ENCODE results near the gene RHOJ. TPM values are rescaled to one million over a fixed set of nuclear protein-coding genes. Genes with fewer than 3 reads are reported as not detected.

The RHOJ gene
- total RNA-seq, 2 donors from 2014 or later: not detected

DNA sequence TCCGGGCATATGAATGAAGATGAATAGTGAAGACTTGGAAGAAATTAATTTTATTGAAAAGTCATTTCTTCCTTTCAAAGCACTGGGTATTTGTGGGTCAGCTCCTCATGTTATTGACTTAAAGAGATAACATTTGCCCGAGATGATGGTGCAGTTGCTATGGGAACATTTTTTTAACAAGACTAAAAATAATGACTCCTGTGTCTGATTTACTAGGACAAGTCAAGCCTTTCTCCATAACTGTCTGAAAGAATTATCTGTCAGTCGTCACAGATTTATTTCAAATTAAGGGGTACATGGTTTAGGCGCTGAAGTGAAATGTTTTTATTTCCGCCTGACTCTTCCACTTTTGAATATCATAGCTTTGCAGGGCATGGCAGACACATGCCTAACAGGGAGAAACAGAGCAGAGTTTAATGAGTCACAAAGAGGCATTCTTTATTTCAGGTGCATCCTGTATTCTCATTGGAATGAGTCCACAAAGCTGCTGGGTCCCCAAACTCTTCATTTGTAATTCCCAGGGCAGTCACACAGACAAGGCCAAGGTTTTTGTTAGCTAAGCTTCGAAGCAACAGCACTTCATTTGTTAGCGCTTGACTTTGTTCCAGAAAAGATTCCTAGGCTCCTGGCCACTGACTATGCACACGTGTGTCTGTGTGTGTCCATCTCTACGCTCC is 118.8 kb downstream of the RHOJ start:
- Histone ChIP-seq H3K36me3 (ENCODE audit: control insufficient read depth, insufficient read depth, low read length) (no peaks in the 10 kb centered on the region), H3K9ac (ENCODE audit: extremely low read depth, low read length, poor library complexity, severe bottlenecking) (no peak overlapping the region), H3K9me3 (ENCODE audit: control insufficient read depth, low read length) (no peaks in the 10 kb centered on the region), H3K27me3 (ENCODE audit: control insufficient read depth, insufficient read depth, low read length, poor library complexity, severe bottlenecking) (no peaks in the 10 kb centered on the region), H3K4me3 (ENCODE audit: low read length) (no peak overlapping the region), H3K4me1 (ENCODE audit: control insufficient read depth, insufficient read depth, low read length) (peaks cover 1% of the 10 kb centered on the region), H3K27ac (ENCODE audit: low read depth, low read length) (no peak overlapping the region)
- TF ChIP-seq, protein P1, sequence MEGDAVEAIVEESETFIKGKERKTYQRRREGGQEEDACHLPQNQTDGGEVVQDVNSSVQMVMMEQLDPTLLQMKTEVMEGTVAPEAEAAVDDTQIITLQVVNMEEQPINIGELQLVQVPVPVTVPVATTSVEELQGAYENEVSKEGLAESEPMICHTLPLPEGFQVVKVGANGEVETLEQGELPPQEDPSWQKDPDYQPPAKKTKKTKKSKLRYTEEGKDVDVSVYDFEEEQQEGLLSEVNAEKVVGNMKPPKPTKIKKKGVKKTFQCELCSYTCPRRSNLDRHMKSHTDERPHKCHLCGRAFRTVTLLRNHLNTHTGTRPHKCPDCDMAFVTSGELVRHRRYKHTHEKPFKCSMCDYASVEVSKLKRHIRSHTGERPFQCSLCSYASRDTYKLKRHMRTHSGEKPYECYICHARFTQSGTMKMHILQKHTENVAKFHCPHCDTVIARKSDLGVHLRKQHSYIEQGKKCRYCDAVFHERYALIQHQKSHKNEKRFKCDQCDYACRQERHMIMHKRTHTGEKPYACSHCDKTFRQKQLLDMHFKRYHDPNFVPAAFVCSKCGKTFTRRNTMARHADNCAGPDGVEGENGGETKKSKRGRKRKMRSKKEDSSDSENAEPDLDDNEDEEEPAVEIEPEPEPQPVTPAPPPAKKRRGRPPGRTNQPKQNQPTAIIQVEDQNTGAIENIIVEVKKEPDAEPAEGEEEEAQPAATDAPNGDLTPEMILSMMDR (conservative IDR thresholded peaks at IDR 0.05): no peak
- no peak overlapping the region for H3K4me3 Mint-ChIP-seq
- no peaks in the 10 kb centered on the region for H3K36me3 Mint-ChIP-seq (ENCODE audit: low read depth)
- no peaks in the 10 kb centered on the region for H3K9me3 Mint-ChIP-seq
- no peak for DNase-seq
- H3K27me3 Mint-ChIP-seq (ENCODE audit: insufficient read depth): no peaks in the 10 kb centered on the region
- H3K4me1 Mint-ChIP-seq: peaks cover 12% of the 10 kb centered on the region
- WGBS, 2 experiments (ENCODE audit: insufficient coverage in 1 of 2, insufficient read length in 1 of 2): 91 to 94% methylated on average over 7 to 9 of the region's 9 CpGs
- H3K27ac Mint-ChIP-seq: no peak overlapping the region

DNA sequence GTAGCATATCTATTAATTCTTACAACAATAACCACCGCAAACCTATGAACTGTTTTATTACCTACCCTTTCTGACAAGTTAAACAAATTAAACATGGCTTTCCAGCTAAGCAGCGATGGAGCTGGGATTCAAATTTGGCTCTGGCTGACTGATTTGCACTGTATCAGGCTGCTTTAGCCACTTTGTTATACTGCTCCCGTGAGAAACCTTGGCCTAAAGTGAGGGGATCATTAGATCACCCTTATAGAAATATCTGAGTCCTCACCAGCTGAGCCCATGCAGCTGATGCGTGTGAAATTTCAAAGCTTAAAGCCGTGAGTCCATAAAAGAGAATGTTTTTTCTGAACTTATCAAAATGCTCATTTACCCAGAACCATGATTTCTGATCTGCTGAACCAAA is 122.6 kb downstream of the RHOJ start:
- Histone ChIP-seq H3K9ac (ENCODE audit: extremely low read depth, low read length, poor library complexity, severe bottlenecking) (no peak overlapping the region), H3K4me3 (ENCODE audit: low read length) (no peak overlapping the region), H3K27me3 (ENCODE audit: control insufficient read depth, insufficient read depth, low read length, poor library complexity, severe bottlenecking) (no peaks in the 10 kb centered on the region), H3K36me3 (ENCODE audit: control insufficient read depth, insufficient read depth, low read length) (no peaks in the 10 kb centered on the region), H3K27ac (ENCODE audit: low read depth, low read length) (no peak overlapping the region), H3K4me1 (ENCODE audit: control insufficient read depth, insufficient read depth, low read length) (peaks cover 14% of the 10 kb centered on the region), H3K9me3 (ENCODE audit: control insufficient read depth, low read length) (no peaks in the 10 kb centered on the region)
- Mint-ChIP-seq H3K27ac (no peak overlapping the region), H3K27me3 (ENCODE audit: insufficient read depth) (no peaks in the 10 kb centered on the region), H3K9me3 (peaks cover 4% of the 10 kb centered on the region), H3K36me3 (ENCODE audit: low read depth) (no peaks in the 10 kb centered on the region), H3K4me1 (peaks cover 7% of the 10 kb centered on the region), H3K4me3 (no peak overlapping the region)
- 94 to 96% methylated on average over 5 of the region's 5 CpGs for WGBS, 2 experiments (ENCODE audit: insufficient coverage in 1 of 2, insufficient read length in 1 of 2)
- TF ChIP-seq, protein P1 (conservative IDR thresholded peaks at IDR 0.05): no peak
- DNase-seq: no peak

DNA sequence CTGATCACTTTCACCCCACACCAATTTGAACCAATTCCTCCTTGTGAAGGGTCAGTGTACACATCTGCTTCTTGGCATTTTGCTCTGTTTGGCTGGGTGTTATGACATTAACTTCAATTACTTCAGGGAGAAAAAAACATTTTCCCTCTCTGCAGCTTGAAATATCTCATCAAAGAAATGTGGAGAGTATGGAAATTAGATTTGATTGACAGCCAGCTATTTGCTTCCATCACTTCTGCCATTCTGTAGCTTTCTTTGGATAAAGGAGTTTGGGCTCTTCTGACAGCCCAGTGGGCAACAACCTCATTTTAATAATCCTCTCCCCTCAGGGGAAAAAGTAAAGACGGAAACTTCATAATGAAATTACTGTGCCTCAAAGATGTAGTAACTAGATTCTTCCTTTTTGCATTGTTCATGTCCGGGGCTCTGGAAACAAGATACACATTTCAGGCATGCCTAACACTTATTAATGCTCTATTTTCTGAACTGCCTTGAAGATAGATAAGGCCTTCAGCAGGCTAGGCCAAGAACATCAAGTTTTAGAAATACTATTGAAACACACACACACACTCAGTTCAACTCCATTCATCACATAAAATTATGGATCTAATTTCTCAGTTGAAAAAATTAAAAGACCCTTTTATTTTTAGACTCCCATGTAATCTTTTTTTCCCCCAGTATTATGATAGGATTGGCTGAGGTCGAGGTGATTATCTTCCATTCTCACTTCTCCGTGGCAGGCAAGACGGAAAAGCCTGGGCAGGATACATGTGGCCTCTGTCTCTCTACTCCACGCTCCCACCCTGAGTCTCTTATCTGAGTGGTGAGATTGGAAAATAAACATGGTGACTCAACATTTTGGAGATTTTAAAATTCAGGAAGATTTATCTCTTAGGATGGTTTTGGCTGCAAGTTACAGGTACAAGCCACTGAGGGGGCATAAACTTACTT is 124.8 kb downstream of the RHOJ start:
- no peaks in the 10 kb centered on the region for H3K36me3 Mint-ChIP-seq (ENCODE audit: low read depth)

More for the DNA sequence above, 124.8 kb downstream of the RHOJ start:
- Histone ChIP-seq H3K9ac (ENCODE audit: extremely low read depth, low read length, poor library complexity, severe bottlenecking) (no peak overlapping the region), H3K4me3 (ENCODE audit: low read length) (no peak overlapping the region), H3K27me3 (ENCODE audit: control insufficient read depth, insufficient read depth, low read length, poor library complexity, severe bottlenecking) (no peaks in the 10 kb centered on the region), H3K4me1 (ENCODE audit: control insufficient read depth, insufficient read depth, low read length) (peaks cover 14% of the 10 kb centered on the region), H3K27ac (ENCODE audit: low read depth, low read length) (no peak overlapping the region), H3K36me3 (ENCODE audit: control insufficient read depth, insufficient read depth, low read length) (no peaks in the 10 kb centered on the region), H3K9me3 (ENCODE audit: control insufficient read depth, low read length) (no peaks in the 10 kb centered on the region)
- TF ChIP-seq, protein P1 (conservative IDR thresholded peaks at IDR 0.05): no peak
- DNase-seq: no peak
- H3K27me3 Mint-ChIP-seq (ENCODE audit: insufficient read depth): no peaks in the 10 kb centered on the region
- 81 to 90% methylated on average over 2 to 6 of the region's 6 CpGs for WGBS, 2 experiments (ENCODE audit: insufficient coverage in 1 of 2, insufficient read length in 1 of 2)
- peaks cover 8% of the 10 kb centered on the region for H3K9me3 Mint-ChIP-seq
- no peak overlapping the region for H3K4me3 Mint-ChIP-seq
- H3K27ac Mint-ChIP-seq: no peak overlapping the region
- H3K4me1 Mint-ChIP-seq: peaks cover 14% of the 10 kb centered on the region
